Pulmonary artery endothelial cell (primary cell): Measurements from ENCODE around the gene POLR3E. TPM values are rescaled to one million over a fixed set of nuclear protein-coding genes. Genes with fewer than 3 reads are reported as not detected.

Experiments used
- DNase-seq: peaks from one replicate; pipeline ENCODE4 v3.0.0-alpha.2; 2011; ENCODE audit warnings: low read depth, low spot score
- total RNA-seq: library from RNA; depleted of rRNA; stranded (reverse); fragments of >200 nt; gene quantifications from 2 replicates; pipeline ENCODE4 v1.2.3, GENCODE V29; 2014

POLR3E gene
- total RNA-seq: 66.5 and 97.4 TPM in 2 replicates

- peak; percentile 88 for DNase-seq
Measured at GRCh38 chr16:22297114-22297870, at the start of gene POLR3E. Gene POLR3E (plus strand): TSS chr16:22297409. CDS start chr16:22302969, 5,560 bp downstream.

- DNase-seq: no peak
Measured at GRCh38 chr16:22250522-22250921, 46.7 kb upstream of the POLR3E start.

GRCh38 chr16:22252317-22252716 lies 44.9 kb upstream of the POLR3E start:
- no peak for DNase-seq

GRCh38 chr16:22253272-22253671 lies 43.9 kb upstream of the POLR3E start:
- DNase-seq: no peak

- DNase-seq: no peak
Measured at GRCh38 chr16:22255335-22255734, 41.9 kb upstream of the POLR3E start.

GRCh38 chr16:22257440-22257839 lies 39.8 kb upstream of the POLR3E start:
- no peak for DNase-seq

- DNase-seq: no peak
Measured at GRCh38 chr16:22260490-22260889, 36.7 kb upstream of the POLR3E start.

GRCh38 chr16:22262460-22262859 lies 34.7 kb upstream of the POLR3E start:
- DNase-seq: no peak

GRCh38 chr16:22264786-22265185 lies 32.4 kb upstream of the POLR3E start:
- DNase-seq: no peak

- no peak for DNase-seq
Measured at GRCh38 chr16:22265351-22265750, 31.9 kb upstream of the POLR3E start.

- no peak for DNase-seq
Measured at GRCh38 chr16:22266546-22266945, 30.7 kb upstream of the POLR3E start.

- no peak for DNase-seq
Measured at GRCh38 chr16:22267764-22268163, 29.4 kb upstream of the POLR3E start.

GRCh38 chr16:22270525-22270924 lies 26.7 kb upstream of the POLR3E start:
- no peak for DNase-seq

- DNase-seq: no peak
Measured at GRCh38 chr16:22272870-22273650, 24.1 kb upstream of the POLR3E start.

GRCh38 chr16:22274916-22275315 lies 22.3 kb upstream of the POLR3E start:
- no peak for DNase-seq

GRCh38 chr16:22278441-22279230 lies 18.6 kb upstream of the POLR3E start:
- DNase-seq: no peak

GRCh38 chr16:22282254-22282892 lies 14.8 kb upstream of the POLR3E start:
- no peak for DNase-seq

GRCh38 chr16:22284637-22285036 lies 12.6 kb upstream of the POLR3E start:
- no peak for DNase-seq

- no peak for DNase-seq
Measured at GRCh38 chr16:22285080-22285479, 12.1 kb upstream of the POLR3E start.

- no peak for DNase-seq
Measured at GRCh38 chr16:22291020-22291419, 6.2 kb upstream of the POLR3E start.

GRCh38 chr16:22291860-22292318 lies 5.3 kb upstream of the POLR3E start:
- no peak for DNase-seq
